ENCODE results near the gene MTR.

MTR gene

GRCh38 chr1:236753516-236753915, 41.6 kb upstream of the MTR start:
- H3K9me3 ChIP-seq (ENCODE audit: control extremely low read depth in 1 of 5, control insufficient read depth in 4 of 5, insufficient read depth in 2 of 5, low read depth in 1 of 5, low read length in 4 of 5), result no peaks in the 10 kb centered on the region
- H3K4me3 ChIP-seq (ENCODE audit: control insufficient read depth in 1 of 7, extremely low read depth in 1 of 7, insufficient read depth in 4 of 7, low read depth in 2 of 7, low read length in 6 of 7), result no peak overlapping the region
- no peaks in the 10 kb centered on the region for H3K36me3 ChIP-seq (ENCODE audit: control insufficient read depth in 4 of 4, insufficient read depth in 4 of 4, low read length in 3 of 4)
- 83% methylated on average over 5 of the region's 5 CpGs for WGBS (ENCODE audit: insufficient coverage)
- no peak overlapping the region for H3K27ac ChIP-seq (ENCODE audit: insufficient read depth in 1 of 2, low read depth in 1 of 2, low read length in 2 of 2, poor library complexity in 1 of 2, severe bottlenecking in 2 of 2)
- no peaks in the 10 kb centered on the region for H3K27me3 ChIP-seq (replicated peaks in 2 of 5; ENCODE audit: control insufficient read depth in 4 of 5, insufficient read depth in 5 of 5, low read length in 4 of 5)
- POLR2A ChIA-PET, result no interaction called here
- CTCF ChIA-PET, result interaction anchor here (0.6 to 1.6 kb wide), 5 partner anchors 10 to 117 kb away, joined by 3 to 4 read pairs (median 3); no protein-coding TSS in a partner anchor
- H3K4me1 ChIP-seq (ENCODE audit: control extremely low read depth in 1 of 4, control insufficient read depth in 4 of 4, insufficient read depth in 4 of 4, low read length in 3 of 4), result no peaks in the 10 kb centered on the region
- peak; percentile 20 to 37 (median 26) for DNase-seq

GRCh38 chr1:236753964-236754363, 41.1 kb upstream of the MTR start:
- Histone ChIP-seq H3K4me3 (ENCODE audit: control insufficient read depth in 1 of 7, extremely low read depth in 1 of 7, insufficient read depth in 4 of 7, low read depth in 2 of 7, low read length in 6 of 7) (no peak overlapping the region), H3K27ac (ENCODE audit: insufficient read depth in 1 of 2, low read depth in 1 of 2, low read length in 2 of 2, poor library complexity in 1 of 2, severe bottlenecking in 2 of 2) (no peak overlapping the region), H3K9me3 (ENCODE audit: control extremely low read depth in 1 of 5, control insufficient read depth in 4 of 5, insufficient read depth in 2 of 5, low read depth in 1 of 5, low read length in 4 of 5) (no peaks in the 10 kb centered on the region), H3K4me1 (ENCODE audit: control extremely low read depth in 1 of 4, control insufficient read depth in 4 of 4, insufficient read depth in 4 of 4, low read length in 3 of 4) (no peaks in the 10 kb centered on the region), H3K36me3 (ENCODE audit: control insufficient read depth in 4 of 4, insufficient read depth in 4 of 4, low read length in 3 of 4) (no peaks in the 10 kb centered on the region), H3K27me3 (replicated peaks in 2 of 5; ENCODE audit: control insufficient read depth in 4 of 5, insufficient read depth in 5 of 5, low read length in 4 of 5) (no peaks in the 10 kb centered on the region)
- ChIA-PET POLR2A (no interaction called here), CTCF (interaction anchor here (0.6 to 1.6 kb wide), 5 partner anchors 9 to 117 kb away, joined by 3 to 4 read pairs (median 3); no protein-coding TSS in a partner anchor)
- WGBS (ENCODE audit: insufficient coverage), result 94% methylated on average over 14 of the region's 14 CpGs
- DNase-seq, result no peak

- H3K4me1 ChIP-seq (ENCODE audit: control extremely low read depth in 1 of 4, control insufficient read depth in 4 of 4, insufficient read depth in 4 of 4, low read length in 3 of 4), result no peaks in the 10 kb centered on the region
- no peaks in the 10 kb centered on the region for H3K9me3 ChIP-seq (ENCODE audit: control extremely low read depth in 1 of 5, control insufficient read depth in 4 of 5, insufficient read depth in 2 of 5, low read depth in 1 of 5, low read length in 4 of 5)
- ChIA-PET POLR2A (no interaction called here), CTCF (interaction anchor here (1.3 to 1.6 kb wide), 2 partner anchors 9 to 112 kb away, joined by 3 to 4 read pairs; no protein-coding TSS in a partner anchor)
- no peak overlapping the region for H3K27ac ChIP-seq (ENCODE audit: insufficient read depth in 1 of 2, low read depth in 1 of 2, low read length in 2 of 2, poor library complexity in 1 of 2, severe bottlenecking in 2 of 2)
- H3K4me3 ChIP-seq (ENCODE audit: control insufficient read depth in 1 of 7, extremely low read depth in 1 of 7, insufficient read depth in 4 of 7, low read depth in 2 of 7, low read length in 6 of 7), result no peak overlapping the region
- H3K36me3 ChIP-seq (ENCODE audit: control insufficient read depth in 4 of 4, insufficient read depth in 4 of 4, low read length in 3 of 4), result no peaks in the 10 kb centered on the region
- DNase-seq, result no peak
- H3K27me3 ChIP-seq (replicated peaks in 2 of 5; ENCODE audit: control insufficient read depth in 4 of 5, insufficient read depth in 5 of 5, low read length in 4 of 5), result no peaks in the 10 kb centered on the region
- 93% methylated on average over 16 of the region's 18 CpGs for WGBS (ENCODE audit: insufficient coverage)
These were observed 40.4 kb upstream of the MTR start for GRCh38 chr1:236754525-236755210.

GRCh38 chr1:236757640-236758039, 37.5 kb upstream of the MTR start:
- Histone ChIP-seq H3K4me3 (ENCODE audit: control insufficient read depth in 1 of 7, extremely low read depth in 1 of 7, insufficient read depth in 4 of 7, low read depth in 2 of 7, low read length in 6 of 7) (no peak overlapping the region), H3K27me3 (replicated peaks in 2 of 5; ENCODE audit: control insufficient read depth in 4 of 5, insufficient read depth in 5 of 5, low read length in 4 of 5) (peaks cover 0 to 2% (median 0%) of the 10 kb centered on the region in 5 experiments), H3K9me3 (ENCODE audit: control extremely low read depth in 1 of 5, control insufficient read depth in 4 of 5, insufficient read depth in 2 of 5, low read depth in 1 of 5, low read length in 4 of 5) (no peaks in the 10 kb centered on the region), H3K4me1 (ENCODE audit: control extremely low read depth in 1 of 4, control insufficient read depth in 4 of 4, insufficient read depth in 4 of 4, low read length in 3 of 4) (no peaks in the 10 kb centered on the region), H3K36me3 (ENCODE audit: control insufficient read depth in 4 of 4, insufficient read depth in 4 of 4, low read length in 3 of 4) (no peaks in the 10 kb centered on the region), H3K27ac (ENCODE audit: insufficient read depth in 1 of 2, low read depth in 1 of 2, low read length in 2 of 2, poor library complexity in 1 of 2, severe bottlenecking in 2 of 2) (no peak overlapping the region)
- CTCF ChIA-PET, result interaction anchor here (0.6 to 3.0 kb wide), 2 partner anchors 10 to 110 kb away, joined by 3 to 16 read pairs; no protein-coding TSS in a partner anchor
- DNase-seq, result no peak
- 86% methylated on average over 1 of the region's 2 CpGs for WGBS (ENCODE audit: insufficient coverage)
- POLR2A ChIA-PET, result no interaction called here

- Histone ChIP-seq H3K9me3 (ENCODE audit: control extremely low read depth in 1 of 5, control insufficient read depth in 4 of 5, insufficient read depth in 2 of 5, low read depth in 1 of 5, low read length in 4 of 5) (no peaks in the 10 kb centered on the region), H3K27ac (ENCODE audit: insufficient read depth in 1 of 2, low read depth in 1 of 2, low read length in 2 of 2, poor library complexity in 1 of 2, severe bottlenecking in 2 of 2) (no peak overlapping the region), H3K4me3 (ENCODE audit: control insufficient read depth in 1 of 7, extremely low read depth in 1 of 7, insufficient read depth in 4 of 7, low read depth in 2 of 7, low read length in 6 of 7) (no peak overlapping the region), H3K27me3 (replicated peaks in 2 of 5; ENCODE audit: control insufficient read depth in 4 of 5, insufficient read depth in 5 of 5, low read length in 4 of 5) (peaks cover 0 to 2% (median 0%) of the 10 kb centered on the region in 5 experiments), H3K4me1 (ENCODE audit: control extremely low read depth in 1 of 4, control insufficient read depth in 4 of 4, insufficient read depth in 4 of 4, low read length in 3 of 4) (no peaks in the 10 kb centered on the region), H3K36me3 (ENCODE audit: control insufficient read depth in 4 of 4, insufficient read depth in 4 of 4, low read length in 3 of 4) (no peaks in the 10 kb centered on the region)
- peak; percentile 65 to 80 (median 72) for DNase-seq
- ChIA-PET CTCF (interaction anchor here (0.7 to 3.0 kb wide), 25 partner anchors 8 to 627 kb away, joined by 3 to 16 read pairs (median 3); partner anchors contain the start of gene MTR), POLR2A (no interaction called here)
- WGBS (ENCODE audit: insufficient coverage), result 74% methylated on average over 2 of the region's 3 CpGs
These were observed 35.7 kb upstream of the MTR start for GRCh38 chr1:236759252-236759859.

- CTCF ChIA-PET, result interaction anchor here (0.6 to 3.0 kb wide), 12 partner anchors 7 to 157 kb away, joined by 3 to 16 read pairs (median 4); partner anchors contain the start of gene MTR
- Histone ChIP-seq H3K9me3 (ENCODE audit: control extremely low read depth in 1 of 5, control insufficient read depth in 4 of 5, insufficient read depth in 2 of 5, low read depth in 1 of 5, low read length in 4 of 5) (no peaks in the 10 kb centered on the region), H3K27ac (ENCODE audit: insufficient read depth in 1 of 2, low read depth in 1 of 2, low read length in 2 of 2, poor library complexity in 1 of 2, severe bottlenecking in 2 of 2) (no peak overlapping the region), H3K27me3 (replicated peaks in 2 of 5; ENCODE audit: control insufficient read depth in 4 of 5, insufficient read depth in 5 of 5, low read length in 4 of 5) (peaks cover 0 to 2% (median 0%) of the 10 kb centered on the region in 5 experiments), H3K4me1 (ENCODE audit: control extremely low read depth in 1 of 4, control insufficient read depth in 4 of 4, insufficient read depth in 4 of 4, low read length in 3 of 4) (no peaks in the 10 kb centered on the region), H3K36me3 (ENCODE audit: control insufficient read depth in 4 of 4, insufficient read depth in 4 of 4, low read length in 3 of 4) (no peaks in the 10 kb centered on the region), H3K4me3 (ENCODE audit: control insufficient read depth in 1 of 7, extremely low read depth in 1 of 7, insufficient read depth in 4 of 7, low read depth in 2 of 7, low read length in 6 of 7) (no peak overlapping the region)
- POLR2A ChIA-PET, result no interaction called here
- WGBS (ENCODE audit: insufficient coverage), result 93% methylated on average over 3 of the region's 6 CpGs
- DNase-seq, result no peak
These were observed 34.6 kb upstream of the MTR start for GRCh38 chr1:236760480-236760879.

GRCh38 chr1:236760986-236761385, 34.1 kb upstream of the MTR start:
- no peak overlapping the region for H3K27ac ChIP-seq (ENCODE audit: insufficient read depth in 1 of 2, low read depth in 1 of 2, low read length in 2 of 2, poor library complexity in 1 of 2, severe bottlenecking in 2 of 2)
- no peaks in the 10 kb centered on the region for H3K36me3 ChIP-seq (ENCODE audit: control insufficient read depth in 4 of 4, insufficient read depth in 4 of 4, low read length in 3 of 4)
- 95% methylated on average over 14 of the region's 14 CpGs for WGBS (ENCODE audit: insufficient coverage)
- no peaks in the 10 kb centered on the region for H3K9me3 ChIP-seq (ENCODE audit: control extremely low read depth in 1 of 5, control insufficient read depth in 4 of 5, insufficient read depth in 2 of 5, low read depth in 1 of 5, low read length in 4 of 5)
- POLR2A ChIA-PET, result no interaction called here
- DNase-seq, result no peak
- CTCF ChIA-PET, result interaction anchor here (1.4 to 2.3 kb wide), 4 partner anchors 10 to 125 kb away, joined by 3 to 6 read pairs (median 4); partner anchors contain the start of gene MTR
- H3K4me1 ChIP-seq (ENCODE audit: control extremely low read depth in 1 of 4, control insufficient read depth in 4 of 4, insufficient read depth in 4 of 4, low read length in 3 of 4), result no peaks in the 10 kb centered on the region
- no peak overlapping the region for H3K4me3 ChIP-seq (ENCODE audit: control insufficient read depth in 1 of 7, extremely low read depth in 1 of 7, insufficient read depth in 4 of 7, low read depth in 2 of 7, low read length in 6 of 7)
- H3K27me3 ChIP-seq (replicated peaks in 2 of 5; ENCODE audit: control insufficient read depth in 4 of 5, insufficient read depth in 5 of 5, low read length in 4 of 5), result peaks cover 0 to 2% (median 0%) of the 10 kb centered on the region in 5 experiments
